Measurements from ENCODE around the gene ZNF195. TPM values are rescaled to one million over a fixed set of nuclear protein-coding genes. Genes with fewer than 3 reads are reported as not detected.

Gene ZNF195
- total RNA-seq, 1 experiment from 2014 or later, result 47.7 TPM

GRCh38 chr11:3341298-3341697 is 37.6 kb downstream of the ZNF195 start:
- Histone ChIP-seq H3K27me3 (ENCODE audit: insufficient read depth, low read length) (no peaks in the 10 kb centered on the region), H3K27ac (ENCODE audit: low read depth, low read length) (no peak overlapping the region), H3K79me2 (ENCODE audit: insufficient read depth, low read length) (no peaks in the 10 kb centered on the region), H3K36me3 (ENCODE audit: control insufficient read depth in 1 of 2, insufficient read depth in 2 of 2, low read length in 2 of 2) (no peaks in the 10 kb centered on the region), H3K9ac (ENCODE audit: low read length) (no peak overlapping the region), H3K4me2 (ENCODE audit: low read length) (no peak overlapping the region), H4K20me1 (ENCODE audit: insufficient read depth) (no peaks in the 10 kb centered on the region; the same call in 1 of the 2 replicates), H3K4me3 (replicated peaks in 1 of 2; ENCODE audit: low read depth in 1 of 2, low read length in 2 of 2) (no peak overlapping the region), H3K4me1 (ENCODE audit: control insufficient read depth in 1 of 2, insufficient read depth in 2 of 2, low read length in 2 of 2) (peaks cover 0 to 14% of the 10 kb centered on the region in 2 experiments; a peak in 1 of 4 replicates), H3K9me2 (ENCODE audit: insufficient read depth) (no peaks in the 10 kb centered on the region), H2AFZ (ENCODE audit: low read depth, low read length, poor library complexity, severe bottlenecking) (no peak overlapping the region), H3K9me3 (ENCODE audit: control insufficient read depth in 1 of 2, insufficient read depth in 1 of 2, low read depth in 1 of 2, low read length in 2 of 2) (no peaks in the 10 kb centered on the region)
- ChIA-PET RAD21 (ENCODE audit: low non-redundant PET in 1 of 2, low total read pairs in 2 of 2, uncharacterized antibody in 2 of 2, unreplicated experiment in 2 of 2) (no interaction called here), POLR2A (no interaction called here), CTCF (interaction anchor here (0.6 to 1.4 kb wide), 5 partner anchors 38 to 265 kb away, joined by 3 to 13 read pairs (median 4); partner anchors contain the start of gene ZNF195)
- peak; percentile 18 for DNase-seq (ENCODE audit: low read depth, low spot score)
- no TSS peak for BruUV-seq (replicated peaks)
- TF ChIP-seq RAD21 (IDR thresholded peaks at IDR 0.05; ENCODE audit: low read depth) (peak; percentile 80), CBX3 (IDR thresholded peaks at IDR 0.05; ENCODE audit: low read depth) (no peak), ELF1 (IDR thresholded peaks at IDR 0.05; ENCODE audit: borderline replicate concordance, low read depth) (no peak), JUND (IDR thresholded peaks at IDR 0.05) (no peak), POLR2A (IDR thresholded peaks at IDR 0.05; ENCODE audit: borderline replicate concordance, extremely low read depth, insufficient read depth, insufficient read length) (no peak), ZFX (IDR thresholded peaks at IDR 0.05) (no peak), CTCF (IDR thresholded peaks at IDR 0.05 in 2 of 3, conservative IDR thresholded peaks at IDR 0.05 in 1 of 3; ENCODE audit: borderline replicate concordance in 1 of 3, insufficient read depth in 1 of 3, low read depth in 2 of 3, low read length in 2 of 3) (peak; percentile 75 to 95 (median 84))
- peak; percentile 55; the same call in 1 of the 2 replicates for ATAC-seq
- intact Hi-C loops (cut with micrococcal nuclease), result loop anchor here (1.0 kb wide), 1 partner anchor 67 kb away; no protein-coding TSS in a partner anchor

- no TSS peak for BruUV-seq (replicated peaks)
- H3K4me1 ChIP-seq (ENCODE audit: control insufficient read depth in 1 of 2, insufficient read depth in 2 of 2, low read length in 2 of 2), result peaks cover 0 to 8% of the 10 kb centered on the region in 2 experiments; a peak in 1 of 4 replicates
- no peak overlapping the region for H3K27ac ChIP-seq (ENCODE audit: low read depth, low read length)
- no peaks in the 10 kb centered on the region for H3K27me3 ChIP-seq (ENCODE audit: insufficient read depth, low read length)
- ChIA-PET POLR2A (no interaction called here), RAD21 (ENCODE audit: low non-redundant PET in 1 of 2, low total read pairs in 2 of 2, uncharacterized antibody in 2 of 2, unreplicated experiment in 2 of 2) (no interaction called here), CTCF (interaction anchor here (0.8 kb wide), 1 partner anchor 69 kb away, joined by 3 read pairs; no protein-coding TSS in a partner anchor)
- no peaks in the 10 kb centered on the region for H3K36me3 ChIP-seq (ENCODE audit: control insufficient read depth in 1 of 2, insufficient read depth in 2 of 2, low read length in 2 of 2)
- no peak overlapping the region for H2AFZ ChIP-seq (ENCODE audit: low read depth, low read length, poor library complexity, severe bottlenecking)
- H3K79me2 ChIP-seq (ENCODE audit: insufficient read depth, low read length), result no peaks in the 10 kb centered on the region
- H3K4me2 ChIP-seq (ENCODE audit: low read length), result no peak overlapping the region
- no peak for TF ChIP-seq SIN3A (IDR thresholded peaks at IDR 0.05; ENCODE audit: low read depth)
- 0 out of 2 replicates have a peak, but pooled peaks have one; percentile 21 for TF ChIP-seq FOSL1 (IDR thresholded peaks at IDR 0.05; ENCODE audit: low read depth)
- no peak for TF ChIP-seq TCF7L2 (IDR thresholded peaks at IDR 0.05; ENCODE audit: borderline replicate concordance, extremely low read depth, insufficient read depth, insufficient read length)
- TF ChIP-seq JUND (IDR thresholded peaks at IDR 0.05), result no peak
- TF ChIP-seq SP1 (IDR thresholded peaks at IDR 0.05; ENCODE audit: low read depth), result no peak
- TF ChIP-seq EGR1 (IDR thresholded peaks at IDR 0.05; ENCODE audit: low read depth), result no peak
- H3K9me3 ChIP-seq (ENCODE audit: control insufficient read depth in 1 of 2, insufficient read depth in 1 of 2, low read depth in 1 of 2, low read length in 2 of 2), result no peaks in the 10 kb centered on the region
- DNase-seq (ENCODE audit: low read depth, low spot score) (peak; percentile 10), ATAC-seq (peak; percentile 42; the same call in 1 of the 2 replicates)
- H3K9me2 ChIP-seq (ENCODE audit: insufficient read depth), result no peaks in the 10 kb centered on the region
- H3K4me3 ChIP-seq (replicated peaks in 1 of 2; ENCODE audit: low read depth in 1 of 2, low read length in 2 of 2), result no peak overlapping the region
- intact Hi-C loops (cut with micrococcal nuclease), result no loop called here
- no peak overlapping the region for H3K9ac ChIP-seq (ENCODE audit: low read length)
- no peaks in the 10 kb centered on the region; the same call in 1 of the 2 replicates for H4K20me1 ChIP-seq (ENCODE audit: insufficient read depth)
These were observed 38.9 kb downstream of the ZNF195 start for GRCh38 chr11:3340025-3340424.

Data from HCT116 (cell line).